OCI-LY1 (cell line): ENCODE measurements around the gene BMPR1B.

Experiments
- H2AFZ ChIP-seq: fragments of 200-600 bp; sonication (generic), shearing (Covaris generic); 2 replicates; pipeline ENCODE4 v1.6.0; 2014; ENCODE audit warnings: antibody characterized with exemption, mild to moderate bottlenecking, low read length
- H3F3A ChIP-seq: fragments of 200-600 bp; sonication (generic), shearing (Covaris generic); 2 replicates; pipeline ENCODE4 v1.6.0; 2014; ENCODE audit warnings: mild to moderate bottlenecking, antibody characterized with exemption, low read length, moderate library complexity; ENCODE audit not compliant: insufficient read depth
- H3K27ac ChIP-seq: fragments of 200-600 bp; sonication (generic); 2 replicates; pipeline ENCODE4 v1.5.1; 2014; ENCODE audit warnings: low read length, mixed run types, mild to moderate bottlenecking, low read depth; ENCODE audit not compliant: poor library complexity, severe bottlenecking
- H3K27me3 ChIP-seq: fragments of 200-600 bp; sonication (generic); 2 replicates; pipeline ENCODE4 v1.6.0; 2014; ENCODE audit warnings: antibody characterized with exemption, mild to moderate bottlenecking, low read length, moderate library complexity; ENCODE audit not compliant: insufficient read depth
- H3K36me3 ChIP-seq: fragments of 200-600 bp; sonication (generic); 2 replicates; pipeline ENCODE4 v1.6.1; 2014; ENCODE audit warnings: mild to moderate bottlenecking, antibody characterized with exemption, low read length, moderate library complexity, mixed read lengths; ENCODE audit not compliant: insufficient read depth
- H3K4me1 ChIP-seq: fragments of 200-600 bp; sonication (generic); 2 replicates; pipeline ENCODE4 v1.5.1; 2014; ENCODE audit warnings: mild to moderate bottlenecking, low read length, moderate library complexity; ENCODE audit not compliant: insufficient read depth, severe bottlenecking
- H3K4me2 ChIP-seq: fragments of 200-600 bp; sonication (generic), shearing (Covaris generic); 2 replicates; pipeline ENCODE4 v1.6.1; 2014; ENCODE audit warnings: low read length
- H3K4me3 ChIP-seq: fragments of 200-600 bp; sonication (generic); 2 replicates; pipeline ENCODE4 v1.5.1; 2014; ENCODE audit warnings: low read length, low read depth, mild to moderate bottlenecking, mixed read lengths; ENCODE audit not compliant: poor library complexity, severe bottlenecking
- H3K79me2 ChIP-seq: fragments of 200-600 bp; shearing (Covaris generic); 2 replicates; pipeline ENCODE4 v1.6.1; 2016; ENCODE audit warnings: mixed run types, low read length, mixed read lengths; ENCODE audit not compliant: insufficient read depth
- H3K9ac ChIP-seq: fragments of 200-600 bp; sonication (generic), shearing (Covaris generic); 2 replicates; pipeline ENCODE4 v1.6.1; 2014; ENCODE audit warnings: mild to moderate bottlenecking, low read length, mixed read lengths
- H3K9me2 ChIP-seq: fragments of 200-600 bp; sonication (generic), shearing (Covaris generic); 2 replicates; pipeline ENCODE4 v1.6.1; 2014; ENCODE audit warnings: low read depth, mild to moderate bottlenecking, low read length, mixed read lengths
- H3K9me3 ChIP-seq: fragments of 200-600 bp; shearing (Covaris generic); 2 replicates; pipeline ENCODE4 v1.6.1; 2014; ENCODE audit warnings: low read length, mixed read lengths
- H4K20me1 ChIP-seq: fragments of 200-600 bp; sonication (generic), shearing (Covaris generic); 2 replicates; pipeline ENCODE4 v1.6.0; 2016; ENCODE audit warnings: mild to moderate bottlenecking, low read length; ENCODE audit not compliant: insufficient read depth
- CTCF ChIP-seq: fragments of 200-600 bp; sonication (generic), shearing (Covaris generic); IDR thresholded peaks from 2 replicates; pipeline ENCODE4 v1.5.1; 2017; ENCODE audit warnings: mild to moderate bottlenecking, antibody characterized with exemption, low read length, moderate library complexity, mixed read lengths
- EZH2 ChIP-seq: fragments of 200-600 bp; sonication (generic), shearing (Covaris generic); IDR thresholded peaks from 2 replicates; pipeline ENCODE4 v1.8.0; 2017; ENCODE audit warnings: borderline replicate concordance, mixed run types, mild to moderate bottlenecking, antibody characterized with exemption, low read length, moderate library complexity, mixed read lengths

Gene BMPR1B

DNA sequence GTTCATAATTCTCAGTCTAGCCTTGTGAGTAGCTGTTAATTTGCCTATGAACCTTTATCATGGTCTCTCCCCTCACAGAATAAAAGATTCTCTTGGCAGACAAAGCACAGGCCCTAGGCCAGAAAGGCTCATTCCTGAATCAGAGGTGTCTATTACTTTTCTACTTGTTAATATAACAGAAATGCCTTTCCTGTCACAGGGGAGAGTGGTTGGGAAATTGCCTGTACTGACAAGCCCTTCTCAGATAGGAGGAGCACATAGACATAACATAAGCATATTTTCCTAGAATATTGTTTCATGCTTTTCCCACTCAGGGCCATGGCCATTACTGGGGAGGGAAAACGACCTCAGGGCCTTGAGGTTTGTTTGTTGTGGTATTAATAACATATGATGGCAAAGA lies 308.3 kb downstream of the BMPR1B start:
- Histone ChIP-seq H2AFZ (no peak overlapping the region), H3K4me1 (no peaks in the 10 kb centered on the region), H3K27me3 (no peaks in the 10 kb centered on the region), H3K36me3 (no peaks in the 10 kb centered on the region), H3K9me3 (no peaks in the 10 kb centered on the region), H3F3A (no peaks in the 10 kb centered on the region), H3K4me3 (no peak overlapping the region), H3K27ac (no peak overlapping the region), H3K4me2 (no peak overlapping the region), H3K79me2 (no peaks in the 10 kb centered on the region), H3K9ac (no peak overlapping the region), H3K9me2 (no peaks in the 10 kb centered on the region), H4K20me1 (no peaks in the 10 kb centered on the region)
- TF ChIP-seq CTCF (no peak), EZH2 (no peak)

GRCh38 chr4:95068401-95068800 lies 310.6 kb downstream of the BMPR1B start:
- H3K4me3 ChIP-seq = no peak overlapping the region
- no peaks in the 10 kb centered on the region for H3K36me3 ChIP-seq
- H3K4me2 ChIP-seq = no peak overlapping the region
- no peaks in the 10 kb centered on the region for H3K9me2 ChIP-seq
- no peaks in the 10 kb centered on the region for H4K20me1 ChIP-seq
- H3K27me3 ChIP-seq = no peaks in the 10 kb centered on the region
- no peak overlapping the region for H3K27ac ChIP-seq
- no peaks in the 10 kb centered on the region for H3K9me3 ChIP-seq
- no peaks in the 10 kb centered on the region for H3K79me2 ChIP-seq
- no peak overlapping the region for H2AFZ ChIP-seq
- no peak overlapping the region for H3K9ac ChIP-seq
- H3K4me1 ChIP-seq = no peaks in the 10 kb centered on the region
- H3F3A ChIP-seq = no peaks in the 10 kb centered on the region
- TF ChIP-seq CTCF = no peak
- TF ChIP-seq EZH2 = no peak

GRCh38 chr4:95068818-95069478 lies 311.2 kb downstream of the BMPR1B start:
- Histone ChIP-seq H3K9me3 (no peaks in the 10 kb centered on the region), H3K4me1 (no peaks in the 10 kb centered on the region), H3K79me2 (no peaks in the 10 kb centered on the region), H3K27me3 (no peaks in the 10 kb centered on the region), H3K9me2 (no peaks in the 10 kb centered on the region), H3K4me2 (no peak overlapping the region), H3F3A (no peaks in the 10 kb centered on the region), H3K27ac (no peak overlapping the region), H4K20me1 (no peaks in the 10 kb centered on the region), H3K36me3 (no peaks in the 10 kb centered on the region), H3K4me3 (no peak overlapping the region), H3K9ac (no peak overlapping the region), H2AFZ (no peak overlapping the region)
- TF ChIP-seq EZH2 = no peak
- TF ChIP-seq CTCF = no peak
